HG02981 (cell line): ENCODE results near the gene ENTPD5.

Experiments used
- ATAC-seq: cut with Tn5 transposase; IDR thresholded peaks from one replicate; pipeline ENCODE4 v1.9.1; 2021; ENCODE audit warnings: mild to moderate bottlenecking, moderate library complexity; ENCODE audit not compliant: unreplicated experiment

The ENTPD5 gene, protein sequence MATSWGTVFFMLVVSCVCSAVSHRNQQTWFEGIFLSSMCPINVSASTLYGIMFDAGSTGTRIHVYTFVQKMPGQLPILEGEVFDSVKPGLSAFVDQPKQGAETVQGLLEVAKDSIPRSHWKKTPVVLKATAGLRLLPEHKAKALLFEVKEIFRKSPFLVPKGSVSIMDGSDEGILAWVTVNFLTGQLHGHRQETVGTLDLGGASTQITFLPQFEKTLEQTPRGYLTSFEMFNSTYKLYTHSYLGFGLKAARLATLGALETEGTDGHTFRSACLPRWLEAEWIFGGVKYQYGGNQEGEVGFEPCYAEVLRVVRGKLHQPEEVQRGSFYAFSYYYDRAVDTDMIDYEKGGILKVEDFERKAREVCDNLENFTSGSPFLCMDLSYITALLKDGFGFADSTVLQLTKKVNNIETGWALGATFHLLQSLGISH

DNA sequence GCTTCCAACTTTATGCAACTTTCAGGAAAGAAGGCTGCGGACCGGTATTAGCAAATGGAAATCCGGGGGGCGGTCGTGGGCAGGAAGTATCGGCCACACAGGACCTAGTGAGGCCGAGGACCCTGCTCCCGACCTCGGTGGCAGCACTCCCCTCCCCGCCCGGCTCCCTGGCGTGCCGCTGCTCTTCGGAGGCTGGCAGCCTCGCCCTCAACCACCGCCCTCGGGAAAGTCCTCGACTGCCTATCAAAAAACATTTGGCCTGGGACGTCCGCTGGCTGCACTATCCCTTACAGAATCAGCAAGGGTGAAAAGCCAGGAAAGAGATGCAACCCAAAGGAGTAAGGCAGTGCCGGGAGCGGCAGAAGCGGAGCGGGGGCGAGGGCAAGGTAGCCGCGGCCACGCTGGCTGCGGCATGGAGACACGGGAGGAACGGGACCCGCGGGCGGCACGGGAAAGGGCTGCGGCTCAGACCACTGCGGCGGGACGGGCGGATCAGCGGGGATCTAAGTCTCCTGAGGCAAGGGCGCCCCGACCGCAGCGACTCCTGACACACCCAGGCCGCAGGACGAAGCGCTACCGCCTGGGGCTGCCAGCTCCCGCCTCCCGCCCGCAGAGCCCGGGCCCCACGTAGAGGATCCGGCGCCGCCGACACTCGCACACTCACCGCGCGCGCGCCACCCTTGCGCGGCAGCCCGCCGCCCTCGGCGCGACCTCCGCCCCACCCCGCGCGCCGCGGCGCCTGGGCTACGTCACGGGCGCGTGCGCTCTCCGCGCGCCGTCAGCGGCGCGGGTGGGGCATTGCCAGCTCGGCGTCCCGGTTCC lies at the start of gene ENTPD5, which contains the start of gene BBOF1:
Gene ENTPD5 (minus strand): TSS at position 703 of the 822 bp plus-strand sequence. CDS start 31,186 bp downstream, outside the sequence.
Gene BBOF1 (plus strand): TSS at position 764 of the 822 bp plus-strand sequence. CDS start 130 bp downstream, outside the sequence.
- peak; percentile 84 for ATAC-seq

DNA sequence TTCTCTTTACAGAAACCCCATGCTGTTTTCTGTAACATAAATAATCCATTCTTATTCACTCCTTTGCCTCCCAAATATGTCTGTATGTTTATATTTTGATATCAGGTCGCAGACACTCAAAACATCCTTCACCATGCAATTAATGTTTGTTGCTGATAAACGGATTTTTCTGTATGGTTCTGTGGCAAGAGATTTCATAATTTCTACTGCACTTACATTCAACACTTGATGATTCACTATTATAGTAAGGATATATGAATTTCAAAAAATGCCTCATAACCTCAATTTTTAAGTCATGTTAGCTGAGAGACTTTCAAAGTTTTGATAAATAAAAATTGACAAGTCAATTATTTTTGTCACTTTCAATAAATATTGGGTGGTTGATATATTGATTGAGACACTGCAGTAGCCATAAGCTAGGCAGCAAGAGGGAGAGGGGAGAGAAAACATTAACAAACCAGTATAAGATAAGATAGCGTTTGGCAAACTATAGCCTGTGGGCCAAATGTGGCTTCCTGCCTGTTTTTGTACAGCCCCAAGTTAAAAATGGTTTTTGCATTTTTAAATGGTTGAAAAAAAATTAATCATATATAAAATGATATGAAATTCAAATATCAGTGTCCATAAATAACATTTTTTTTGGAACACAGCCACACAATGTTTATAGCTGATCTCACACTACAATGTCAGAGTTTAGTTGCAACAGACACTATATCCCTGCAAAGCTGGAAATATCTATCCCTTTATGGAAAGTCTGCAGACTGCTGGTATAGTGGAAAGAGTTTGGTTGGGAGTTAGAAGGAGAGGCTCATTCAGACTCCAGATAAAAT lies 46.9 kb upstream of the ENTPD5 start:
- ATAC-seq, result no peak

DNA sequence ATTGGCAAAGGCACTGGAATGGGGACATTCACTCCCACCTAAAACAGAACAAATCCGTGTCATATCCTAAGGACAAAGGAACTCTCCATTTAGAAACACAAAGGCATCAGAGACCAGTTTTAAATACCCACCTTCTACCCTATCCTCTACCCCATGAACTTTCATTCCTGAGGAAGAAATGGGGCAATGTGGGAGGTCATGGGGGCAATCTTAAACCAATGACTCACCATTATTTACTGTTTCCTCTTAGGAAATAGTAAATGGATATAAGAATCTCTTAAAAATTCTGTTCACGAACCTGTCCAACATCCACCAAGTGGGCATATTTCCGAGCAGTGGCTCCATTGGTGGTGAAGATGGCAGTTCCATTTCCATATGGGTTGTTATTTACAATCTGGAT lies 45.8 kb upstream of the ENTPD5 start:
- no peak for ATAC-seq

DNA sequence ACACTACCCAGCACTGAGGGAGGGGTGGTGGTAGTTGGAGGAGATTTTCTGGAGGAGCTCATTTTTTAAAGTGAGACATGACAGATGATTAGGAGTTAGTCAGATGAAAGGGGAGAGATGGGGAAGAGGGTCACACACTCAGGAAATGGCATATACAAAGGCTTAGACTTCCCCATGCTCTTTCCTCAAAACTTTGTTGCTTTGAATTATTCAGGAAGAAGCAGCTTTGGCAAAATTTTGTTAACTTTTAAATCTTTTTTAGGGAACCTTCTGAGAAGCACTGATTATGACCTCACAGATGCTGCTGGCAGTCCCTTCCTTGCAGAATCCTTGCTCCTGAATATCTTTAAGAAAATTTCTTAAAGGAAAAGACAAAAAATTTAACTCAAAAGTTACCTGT lies 45.3 kb upstream of the ENTPD5 start:
- no peak for ATAC-seq

DNA sequence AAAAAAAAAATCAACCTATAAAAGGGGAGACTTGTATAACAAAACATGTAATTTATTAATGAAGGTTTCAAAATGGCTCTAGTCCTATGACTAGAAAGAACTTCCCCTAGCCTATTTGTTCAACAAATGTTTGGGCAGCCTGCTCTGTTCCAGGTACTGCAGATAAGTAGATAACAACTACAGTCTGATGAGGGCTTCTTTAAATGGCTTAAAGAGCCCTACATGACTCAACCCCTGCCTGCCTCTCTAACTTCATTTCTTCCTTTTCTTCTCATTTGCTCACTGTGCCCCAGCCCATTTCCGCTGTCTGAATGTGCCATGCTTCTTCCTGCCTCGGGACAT lies 43.7 kb upstream of the ENTPD5 start:
- ATAC-seq, result no peak

DNA sequence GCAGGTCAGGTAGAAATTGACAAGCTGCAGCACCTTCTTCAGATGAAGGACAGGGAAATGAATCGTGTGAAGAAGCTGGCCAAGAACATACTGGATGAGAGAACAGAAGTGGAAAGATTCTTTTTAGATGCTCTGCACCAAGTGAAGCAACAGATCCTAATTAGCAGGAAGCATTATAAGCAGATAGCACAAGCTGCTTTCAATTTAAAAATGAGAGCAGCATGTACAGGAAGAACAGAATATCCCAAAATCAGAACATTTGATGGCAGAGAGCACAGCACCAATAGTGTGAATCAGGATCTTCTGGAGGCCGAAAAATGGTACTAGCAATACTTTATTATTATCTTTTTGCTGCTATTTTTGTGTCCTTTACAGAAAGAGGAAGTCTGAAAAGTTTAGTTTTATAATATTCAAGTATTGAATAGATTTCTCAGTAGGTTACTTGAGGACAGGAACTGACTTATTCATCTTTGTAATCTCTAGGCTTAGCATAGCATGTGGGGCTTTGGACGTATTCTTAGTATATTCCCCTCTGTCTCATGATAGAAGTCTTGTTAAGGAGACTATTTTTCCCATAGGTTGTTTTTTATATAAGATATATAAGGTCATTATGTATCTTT lies 30.9 kb upstream of the ENTPD5 start:
- ATAC-seq, result no peak

DNA sequence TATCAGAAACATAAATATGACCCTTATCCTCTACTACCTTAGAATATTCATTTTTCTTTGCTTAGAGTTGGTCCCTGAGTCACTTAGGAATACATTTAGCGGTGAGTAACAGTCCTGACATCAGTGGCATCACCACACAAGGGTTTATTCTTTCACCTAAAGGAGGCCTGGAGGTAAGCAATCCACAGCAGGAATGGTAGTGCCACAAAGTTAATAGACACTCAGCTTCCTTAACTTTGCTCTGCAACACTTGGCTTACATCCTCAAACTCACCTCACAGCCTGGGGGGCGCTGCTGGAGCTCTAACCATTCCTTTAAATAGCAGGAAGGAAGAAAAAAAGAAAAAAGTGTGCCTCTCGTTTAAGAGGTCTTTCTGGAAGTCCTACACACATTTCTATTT lies 29.2 kb upstream of the ENTPD5 start:
- no peak for ATAC-seq

DNA sequence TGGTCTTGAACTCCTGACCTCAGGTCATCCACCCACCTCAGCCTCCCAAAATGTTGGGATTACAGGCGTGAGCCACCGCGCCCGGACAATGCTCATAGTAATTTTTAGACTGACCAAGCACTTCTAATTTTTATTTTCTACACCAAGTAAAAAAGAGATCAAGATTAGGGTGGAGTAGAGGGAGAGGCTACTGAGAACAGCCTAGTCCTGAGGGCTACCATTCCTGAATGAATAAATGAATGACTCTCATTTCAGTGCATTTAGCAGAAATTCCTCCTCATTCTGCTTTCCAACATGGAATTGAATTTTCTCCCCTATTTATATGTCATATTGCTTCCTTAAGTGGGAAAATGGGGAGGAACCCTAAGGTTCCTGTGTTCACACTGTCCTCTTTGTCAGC lies 26.4 kb upstream of the ENTPD5 start:
- ATAC-seq, result no peak

DNA sequence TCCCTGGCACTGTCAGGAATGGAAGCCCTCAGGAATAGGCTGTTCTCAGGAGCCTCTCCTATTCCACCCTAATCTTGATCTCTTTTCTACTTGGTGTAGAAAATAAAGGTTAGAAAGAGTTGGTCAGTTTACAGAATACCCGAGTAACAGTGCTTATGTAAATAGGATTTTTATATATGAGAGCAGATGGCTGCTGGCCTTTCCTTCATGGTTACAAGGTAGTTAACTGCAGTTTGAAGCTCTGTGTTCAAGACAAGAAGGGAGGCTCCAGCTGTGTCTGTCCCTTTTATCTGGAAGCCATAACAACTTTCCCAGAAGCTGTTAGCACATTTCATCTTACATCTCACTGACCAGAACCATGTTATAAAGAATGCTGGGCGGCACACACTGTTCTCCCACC lies 23.2 kb upstream of the ENTPD5 start:
- no peak for ATAC-seq

DNA sequence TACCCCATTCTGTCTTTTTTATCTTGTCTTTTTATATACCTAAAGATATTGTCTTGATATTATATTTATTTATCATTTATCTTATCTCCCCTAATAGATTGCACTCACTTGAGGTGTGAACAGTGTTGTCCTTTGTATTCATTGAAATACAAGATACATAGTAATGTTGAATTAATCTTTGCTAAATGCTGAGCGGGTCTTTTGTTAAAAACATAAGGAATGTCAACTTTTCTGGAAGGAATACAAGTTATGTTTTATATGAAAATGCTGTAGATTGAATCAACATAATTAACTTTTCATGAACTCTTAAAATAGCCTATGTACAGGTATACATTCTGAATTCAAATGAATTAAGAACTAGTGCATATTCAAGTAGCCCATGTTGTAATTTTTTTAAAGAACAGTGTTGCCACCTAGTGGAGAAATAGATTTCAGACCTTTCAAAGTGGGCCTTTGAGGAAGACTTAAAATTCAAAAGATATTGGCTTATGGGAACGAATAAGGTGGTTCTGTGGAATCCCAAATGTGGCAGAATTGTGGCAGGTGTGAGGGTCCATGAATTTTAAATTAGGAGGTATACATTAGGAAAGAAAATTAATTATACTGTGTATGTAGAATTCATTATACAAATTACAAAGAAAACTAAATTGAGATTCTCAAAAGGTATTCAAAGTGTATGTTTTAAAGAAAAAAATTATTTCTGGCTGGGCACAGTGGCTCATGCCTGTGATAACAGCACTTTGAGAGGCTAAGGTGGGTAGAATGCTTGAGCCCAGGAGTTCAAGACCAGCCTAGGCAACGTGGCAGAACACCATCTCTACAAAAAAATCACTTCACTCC lies 19.2 kb upstream of the ENTPD5 start:
- no peak for ATAC-seq

DNA sequence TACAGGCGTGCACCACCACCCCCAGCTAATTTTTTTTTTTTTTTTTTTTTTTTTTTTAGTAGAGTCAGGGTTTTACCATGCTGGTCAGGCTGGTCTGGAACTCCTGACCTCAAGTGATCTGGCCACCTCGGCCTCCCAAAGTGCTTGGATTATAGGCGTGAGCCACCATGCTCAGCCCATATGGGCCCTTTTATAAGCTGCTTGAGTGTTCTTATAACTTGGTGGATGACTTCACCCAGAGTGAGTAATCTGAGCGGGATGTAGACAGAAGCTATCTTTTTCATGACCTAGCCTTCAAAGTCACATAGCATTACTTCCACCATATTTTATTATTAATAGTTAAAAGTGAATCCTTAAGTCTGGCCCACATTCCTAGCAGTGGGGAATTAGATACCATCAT lies 16.5 kb upstream of the ENTPD5 start:
- ATAC-seq, result no peak

DNA sequence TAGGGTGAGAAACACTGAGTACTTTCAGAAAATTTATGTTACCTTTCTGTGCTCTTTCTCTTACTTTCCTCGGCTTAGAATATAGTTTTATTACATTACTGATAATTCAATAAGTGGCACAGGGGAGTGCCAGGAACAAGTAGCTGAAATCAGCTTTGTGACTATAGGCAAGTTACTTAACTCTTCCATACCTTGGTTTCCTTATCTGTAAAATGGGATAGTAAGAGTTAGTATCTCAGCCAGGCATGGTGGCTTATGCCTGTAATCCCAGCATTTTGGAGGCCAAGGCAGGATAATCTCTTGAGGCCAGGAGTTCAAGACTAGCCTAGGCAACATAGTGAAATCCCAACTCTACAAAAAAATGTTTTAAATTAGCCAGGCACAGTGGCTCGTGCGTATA lies 15.5 kb upstream of the ENTPD5 start:
- ATAC-seq, result no peak

DNA sequence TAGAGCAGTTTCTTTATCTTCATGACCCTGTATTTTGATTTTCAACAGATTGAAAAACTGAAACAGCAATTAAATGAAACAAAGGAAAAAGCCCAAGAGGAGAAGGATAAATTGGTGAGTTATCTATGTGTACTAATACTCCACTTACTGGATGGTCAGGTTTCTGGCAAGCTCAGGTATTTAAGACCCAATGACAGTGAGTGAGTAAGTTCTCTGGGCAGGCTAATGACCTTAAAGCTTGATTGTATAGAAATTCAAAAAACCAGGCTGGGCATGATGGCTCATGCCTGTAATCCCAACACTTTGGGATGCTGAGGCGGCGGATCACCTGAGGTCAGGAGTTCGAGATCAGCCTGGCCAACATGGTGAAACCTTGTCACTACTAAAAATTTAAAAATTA lies 10.0 kb upstream of the ENTPD5 start:
- no peak for ATAC-seq

DNA sequence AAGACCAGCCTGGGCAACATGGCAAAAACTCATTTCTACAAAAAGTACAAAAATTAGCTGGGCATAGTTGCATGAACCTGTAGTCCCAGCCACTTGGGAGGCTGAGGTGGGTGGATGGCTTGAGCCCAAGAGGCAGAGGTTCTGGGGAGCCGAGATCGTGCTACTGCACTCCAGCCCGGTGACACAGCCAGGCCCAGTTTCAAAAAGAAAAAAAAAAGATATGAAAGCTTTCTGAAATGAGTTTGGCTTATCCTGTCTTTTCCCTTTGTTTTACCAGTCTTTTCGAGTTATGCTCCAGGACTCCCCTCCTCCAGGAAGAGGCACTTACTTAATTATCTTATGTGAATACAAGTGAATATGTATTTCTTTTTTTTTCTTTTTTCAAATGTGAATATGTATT lies 3.3 kb upstream of the ENTPD5 start:
- no peak for ATAC-seq

DNA sequence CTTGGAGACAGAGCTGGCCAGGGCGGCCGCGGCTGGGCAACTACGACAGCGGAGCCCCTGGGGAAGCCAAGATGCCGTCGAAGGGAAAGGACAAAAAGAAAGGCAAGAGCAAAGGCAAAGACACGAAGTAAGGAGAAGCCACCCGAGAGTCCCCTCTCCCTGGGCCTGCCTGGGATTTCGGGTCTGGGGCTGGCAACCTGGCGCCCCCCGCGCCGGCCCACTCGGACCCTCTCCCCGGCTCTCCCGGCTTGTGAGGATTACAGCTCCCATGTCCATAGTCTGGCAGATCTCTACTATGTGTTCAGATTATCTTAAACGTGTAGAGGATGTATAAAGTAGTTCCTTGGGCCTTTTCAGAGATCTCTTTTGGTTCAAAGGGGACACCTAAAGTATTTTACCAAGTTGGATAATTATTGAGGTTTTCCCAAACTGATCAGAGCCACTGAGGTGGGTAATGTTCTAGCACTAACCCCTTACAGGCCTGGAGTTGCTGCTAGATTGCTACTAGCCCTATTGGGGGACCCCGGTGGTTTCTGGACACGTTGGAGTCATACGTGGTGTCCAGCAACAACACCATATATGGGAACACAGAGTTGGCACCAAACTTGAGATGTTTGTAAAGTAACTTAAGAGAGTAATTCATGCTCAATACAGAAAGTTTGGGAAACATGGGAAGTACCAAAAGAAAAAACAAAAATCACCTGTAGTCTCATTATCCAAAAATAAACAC lies 485 bp upstream of the ENTPD5 start:
- no peak for ATAC-seq

DNA sequence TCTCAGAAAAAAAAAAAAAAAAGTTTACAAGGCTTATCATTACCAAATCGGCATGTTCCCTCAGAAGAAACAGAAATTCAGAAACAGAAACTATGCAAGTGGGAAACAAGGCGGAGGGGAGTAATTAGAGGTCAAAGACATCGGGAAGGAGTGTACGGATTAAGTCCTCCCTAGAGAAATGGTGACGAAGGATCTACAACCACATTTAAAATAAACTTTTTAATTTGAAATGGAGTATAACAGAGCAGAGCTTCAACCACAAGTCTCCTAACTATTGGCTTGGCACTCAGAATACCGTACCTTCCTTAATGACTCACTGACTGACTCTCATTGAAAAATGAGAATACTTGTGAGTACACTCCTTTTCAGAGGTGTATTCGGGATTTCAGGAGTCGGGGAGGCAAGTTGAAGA lies 908 bp downstream of the ENTPD5 start:
- ATAC-seq, result peak; percentile 9

DNA sequence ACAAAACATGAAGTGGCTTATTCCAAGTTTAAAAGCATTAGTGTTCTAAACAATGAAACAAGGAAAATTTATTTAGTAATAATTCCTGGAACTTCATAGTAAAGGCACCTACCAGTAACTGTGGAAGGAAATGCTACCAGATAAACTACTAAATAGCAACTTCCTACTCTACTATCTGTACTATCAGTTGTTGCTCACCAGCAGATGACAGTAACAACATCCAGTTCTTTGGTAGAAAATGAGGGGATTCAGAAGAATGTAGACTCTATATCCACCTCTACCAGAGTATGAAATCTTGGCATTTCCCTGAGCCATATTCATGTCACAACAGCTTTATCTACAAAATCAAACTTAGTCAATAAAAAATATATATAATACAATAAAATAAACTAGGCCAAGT lies 3.1 kb downstream of the ENTPD5 start:
- no peak for ATAC-seq

DNA sequence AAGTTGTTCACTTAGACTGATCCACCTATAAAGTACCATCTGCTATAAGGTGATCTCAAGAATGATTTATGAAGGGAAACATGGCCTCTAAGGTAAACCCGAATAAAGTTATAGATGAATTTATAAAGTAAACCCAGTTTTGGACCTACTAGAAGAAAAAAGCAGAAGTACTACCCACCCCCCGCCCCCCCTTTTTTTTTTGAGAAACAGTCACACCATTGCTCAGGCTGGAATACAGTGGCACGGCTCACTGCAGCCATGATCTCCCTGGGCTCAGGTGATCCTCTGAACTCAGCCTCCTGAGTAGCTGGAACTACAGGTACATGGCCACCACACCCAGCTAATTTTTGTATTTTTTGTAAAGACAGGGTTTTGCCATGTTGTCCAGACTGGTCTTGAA lies 3.9 kb downstream of the ENTPD5 start:
- no peak for ATAC-seq

DNA sequence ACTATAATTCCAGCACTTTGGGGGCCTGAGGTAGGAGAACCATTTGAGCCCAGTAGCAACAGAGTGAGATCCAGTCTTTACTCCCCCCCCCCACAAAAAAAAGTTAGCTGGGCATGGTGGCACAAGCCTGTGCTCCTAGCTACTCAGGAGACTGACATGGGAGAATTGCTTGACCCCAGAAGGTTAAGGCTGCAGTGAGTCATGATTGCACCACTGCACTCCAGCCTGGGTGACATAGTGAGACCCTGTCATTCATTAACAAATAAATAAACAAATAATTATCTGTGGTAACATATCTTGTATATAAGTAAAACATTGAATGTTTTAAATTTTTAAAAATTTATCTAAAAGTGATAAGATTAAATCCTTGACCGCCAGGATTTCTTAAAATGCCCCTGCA lies 4.8 kb downstream of the ENTPD5 start:
- ATAC-seq, result no peak
